ES-I3 (cell line): Measurements from ENCODE around the gene RABGAP1L.

Experiments used
- H3K36me3 ChIP-seq: 2 replicates; pipeline ENCODE4 v1.6.1; 2013; ENCODE audit warnings: mild to moderate bottlenecking, low read length, control low read depth, moderate library complexity; ENCODE audit not compliant: insufficient read depth
- H3K4me1 ChIP-seq: 2 replicates; pipeline ENCODE4 v1.6.1; 2013; ENCODE audit warnings: mild to moderate bottlenecking, control low read depth, low read length; ENCODE audit not compliant: insufficient read depth
- H3K9ac ChIP-seq: 2 replicates; pipeline ENCODE4 v1.6.1; 2013; ENCODE audit warnings: low read depth, mild to moderate bottlenecking, low read length, moderate library complexity
- H3K9me3 ChIP-seq: 2 replicates; pipeline ENCODE4 v1.6.1; 2013; ENCODE audit warnings: mild to moderate bottlenecking, low read length, moderate library complexity; ENCODE audit not compliant: control insufficient read depth, insufficient read depth

RABGAP1L gene

GRCh38 chr1:174956976-174957375 lies 797.7 kb downstream of the RABGAP1L start:
- no peaks in the 10 kb centered on the region for H3K9me3 ChIP-seq
- H3K4me1 ChIP-seq, result peaks cover 8% of the 10 kb centered on the region; the same call in 1 of the 2 replicates

GRCh38 chr1:174957829-174958228 lies 798.5 kb downstream of the RABGAP1L start:
- Histone ChIP-seq H3K9ac (no peak overlapping the region), H3K9me3 (no peaks in the 10 kb centered on the region), H3K4me1 (peaks cover 8% of the 10 kb centered on the region; the same call in 1 of the 2 replicates), H3K36me3 (peaks cover 3% of the 10 kb centered on the region; the same call in 1 of the 2 replicates)

More at GRCh38 chr1:174956976-174957375, 797.7 kb downstream of the RABGAP1L start:
- Histone ChIP-seq H3K9ac (no peak overlapping the region), H3K36me3 (peaks cover 3% of the 10 kb centered on the region; the same call in 1 of the 2 replicates)

GRCh38 chr1:174958396-174958795 lies 799.1 kb downstream of the RABGAP1L start:
- H3K9ac ChIP-seq, result no peak overlapping the region
- H3K4me1 ChIP-seq, result peaks cover 2% of the 10 kb centered on the region; the same call in 1 of the 2 replicates
- peaks cover 3% of the 10 kb centered on the region; the same call in 1 of the 2 replicates for H3K36me3 ChIP-seq
- H3K9me3 ChIP-seq, result no peaks in the 10 kb centered on the region

GRCh38 chr1:174960362-174960761 lies 801.0 kb downstream of the RABGAP1L start:
- Histone ChIP-seq H3K4me1 (peaks cover 3% of the 10 kb centered on the region), H3K9me3 (no peaks in the 10 kb centered on the region), H3K36me3 (peaks cover 3% of the 10 kb centered on the region; the same call in 1 of the 2 replicates)

GRCh38 chr1:174963529-174964125 lies 804.3 kb downstream of the RABGAP1L start:
- H3K9me3 ChIP-seq, result no peaks in the 10 kb centered on the region
- no peak overlapping the region for H3K9ac ChIP-seq
- H3K36me3 ChIP-seq, result no peaks in the 10 kb centered on the region; the same call in 1 of the 2 replicates
- H3K4me1 ChIP-seq, result peaks cover 9% of the 10 kb centered on the region

More at GRCh38 chr1:174960362-174960761, 801.0 kb downstream of the RABGAP1L start:
- H3K9ac ChIP-seq, result no peak overlapping the region

- H3K9ac ChIP-seq, result no peak overlapping the region
- H3K36me3 ChIP-seq, result peaks cover 6% of the 10 kb centered on the region; the same call in 1 of the 2 replicates
- no peaks in the 10 kb centered on the region for H3K9me3 ChIP-seq
- peaks cover 9% of the 10 kb centered on the region for H3K4me1 ChIP-seq
Measured at GRCh38 chr1:174964261-174964971, 805.1 kb downstream of the RABGAP1L start.

- H3K9ac ChIP-seq, result no peak overlapping the region
- H3K9me3 ChIP-seq, result no peaks in the 10 kb centered on the region
- H3K4me1 ChIP-seq, result peaks cover 9% of the 10 kb centered on the region
- peaks cover 6% of the 10 kb centered on the region; the same call in 1 of the 2 replicates for H3K36me3 ChIP-seq
Measured at GRCh38 chr1:174964972-174965361, 805.6 kb downstream of the RABGAP1L start.

- no peaks in the 10 kb centered on the region for H3K9me3 ChIP-seq
- peaks cover 6% of the 10 kb centered on the region; the same call in 1 of the 2 replicates for H3K36me3 ChIP-seq
- H3K4me1 ChIP-seq, result peaks cover 9% of the 10 kb centered on the region
- H3K9ac ChIP-seq, result no peak overlapping the region
Measured at GRCh38 chr1:174965362-174966007, 806.2 kb downstream of the RABGAP1L start.

- no peak overlapping the region for H3K9ac ChIP-seq
- peaks cover 6% of the 10 kb centered on the region; the same call in 1 of the 2 replicates for H3K36me3 ChIP-seq
- peaks cover 9% of the 10 kb centered on the region for H3K4me1 ChIP-seq
- no peaks in the 10 kb centered on the region for H3K9me3 ChIP-seq
Measured at GRCh38 chr1:174966008-174966572, 806.8 kb downstream of the RABGAP1L start.

GRCh38 chr1:174967845-174968705 lies 808.8 kb downstream of the RABGAP1L start:
- Histone ChIP-seq H3K9ac (no peak overlapping the region), H3K4me1 (peaks cover 9% of the 10 kb centered on the region), H3K9me3 (no peaks in the 10 kb centered on the region), H3K36me3 (peaks cover 6% of the 10 kb centered on the region; the same call in 1 of the 2 replicates)

- Histone ChIP-seq H3K9me3 (no peaks in the 10 kb centered on the region), H3K9ac (no peak overlapping the region), H3K4me1 (peaks cover 9% of the 10 kb centered on the region), H3K36me3 (peaks cover 6% of the 10 kb centered on the region; the same call in 1 of the 2 replicates)
Measured at GRCh38 chr1:174968750-174969244, 809.5 kb downstream of the RABGAP1L start.

- Histone ChIP-seq H3K9ac (no peak overlapping the region), H3K36me3 (peaks cover 8% of the 10 kb centered on the region; the same call in 1 of the 2 replicates), H3K9me3 (no peaks in the 10 kb centered on the region), H3K4me1 (peaks cover 9% of the 10 kb centered on the region)
Measured at GRCh38 chr1:174969977-174970376, 810.7 kb downstream of the RABGAP1L start.

GRCh38 chr1:174971466-174971865 lies 812.1 kb downstream of the RABGAP1L start:
- H3K9me3 ChIP-seq, result no peaks in the 10 kb centered on the region
- no peaks in the 10 kb centered on the region for H3K4me1 ChIP-seq
- H3K36me3 ChIP-seq, result peaks cover 14% of the 10 kb centered on the region; the same call in 1 of the 2 replicates
- no peak overlapping the region for H3K9ac ChIP-seq
